IMR-90 (cell line): ENCODE data around the gene ZNF587B. TPM values are rescaled to one million over a fixed set of nuclear protein-coding genes. Genes with fewer than 3 reads are reported as not detected.

Experiments used
- ATAC-seq: fragments of 200-7000 bp; cut with Tn5 transposase; 2 replicates; pipeline ENCODE4 v1.9.1; 2020; ENCODE audit warnings: low read depth, mild to moderate bottlenecking, moderate library complexity
- BruUV-seq: library from RNA; stranded (reverse); fragments of 400-500 nt; replicated peaks from 2 replicates; lab custom pipeline; 2021; lab: Mats Ljungman, UMichigan
- CTCF ChIA-PET: fragments of 300-600 bp; formaldehyde crosslinking; extraction: SDS; loops from one replicate; lab custom pipeline; 2021; ENCODE audit warnings: antibody characterized with exemption; lab: Yijun Ruan, JAX
- POLR2A ChIA-PET: fragments of 300-600 bp; sonication (Branson Sonifier 250); formaldehyde crosslinking; loops from one replicate; lab custom pipeline; 2022; ENCODE audit warnings: antibody characterized with exemption; ENCODE audit not compliant: unreplicated experiment; lab: Charles Lee
- DNase-seq: peaks from one replicate; pipeline ENCODE4 v3.0.0; 2013
- H2AFZ ChIP-seq: replicated peaks from 2 replicates; pipeline ENCODE3; 2013; ENCODE audit warnings: low read length, mild to moderate bottlenecking; ENCODE audit not compliant: poor library complexity
- H2AK5ac ChIP-seq: 2 replicates; pipeline ENCODE4 v1.6.1; 2013; ENCODE audit warnings: low read depth, low read length, inconsistent platforms
- H2AK9ac ChIP-seq: replicated peaks from 2 replicates; pipeline ENCODE3; 2013; ENCODE audit warnings: mild to moderate bottlenecking, low read depth, low read length, moderate library complexity; ENCODE audit not compliant: poor library complexity
- H2BK120ac ChIP-seq: 2 replicates; pipeline ENCODE4 v1.6.1; 2013; ENCODE audit warnings: low read depth, low read length, inconsistent platforms
- H2BK15ac ChIP-seq: 3 replicates; pipeline ENCODE4 v1.6.1; 2013; ENCODE audit warnings: low read depth, low read length, inconsistent platforms
- H2BK20ac ChIP-seq: 2 replicates; pipeline ENCODE4 v1.6.1; 2013; ENCODE audit warnings: low read depth, mild to moderate bottlenecking, inconsistent platforms, low read length, moderate library complexity
- H2BK5ac ChIP-seq: 2 replicates; pipeline ENCODE4 v1.6.1; 2013; ENCODE audit warnings: mild to moderate bottlenecking, low read depth, low read length, inconsistent platforms; ENCODE audit not compliant: poor library complexity, severe bottlenecking
- H3K14ac ChIP-seq: replicated peaks from 2 replicates; pipeline ENCODE4 v1.6.1; 2013; ENCODE audit warnings: low read depth, low read length, inconsistent platforms
- H3K18ac ChIP-seq: 2 replicates; pipeline ENCODE4 v1.6.1; 2013; ENCODE audit warnings: low read depth, low read length, control low read depth
- H3K23ac ChIP-seq: 2 replicates; pipeline ENCODE4 v1.6.1; 2013; ENCODE audit warnings: low read depth, low read length, inconsistent platforms
- H3K27ac ChIP-seq: 2 replicates; pipeline ENCODE4 v1.5.1; 2013; ENCODE audit warnings: mild to moderate bottlenecking, control low read depth, low read length; ENCODE audit not compliant: insufficient read depth
- H3K27me3 ChIP-seq: 2 replicates; pipeline ENCODE4 v1.6.1; 2013; ENCODE audit warnings: low read length; ENCODE audit not compliant: control insufficient read depth, insufficient read depth
- H3K36me3 ChIP-seq: 2 replicates; pipeline ENCODE4 v1.6.1; 2013; ENCODE audit warnings: low read length, mixed read lengths; ENCODE audit not compliant: control insufficient read depth, insufficient read depth
- H3K4ac ChIP-seq: 2 replicates; pipeline ENCODE4 v1.6.1; 2013; ENCODE audit warnings: low read depth, low read length, inconsistent platforms
- H3K4me1 ChIP-seq: 2 replicates; pipeline ENCODE4 v1.6.1; 2013; ENCODE audit warnings: low read length, mixed read lengths; ENCODE audit not compliant: control insufficient read depth, insufficient read depth
- H3K4me2 ChIP-seq: 2 replicates; pipeline ENCODE4 v1.6.1; 2013; ENCODE audit warnings: low read depth, mild to moderate bottlenecking, control low read depth, low read length, moderate library complexity
- H3K4me3 ChIP-seq: 2 replicates; pipeline ENCODE4 v1.5.1; 2013; ENCODE audit warnings: low read depth, mild to moderate bottlenecking, control low read depth, low read length, moderate library complexity; ENCODE audit not compliant: insufficient read depth
- H3K56ac ChIP-seq: 2 replicates; pipeline ENCODE4 v1.6.1; 2013; ENCODE audit warnings: low read length, inconsistent platforms; ENCODE audit not compliant: insufficient read depth; ENCODE audit errors: extremely low read depth
- H3K79me1 ChIP-seq, 2 experiments: 2 replicates each; pipeline ENCODE4 v1.6.1; 2013; ENCODE audit warnings: low read length in 2 of 2, inconsistent platforms in 1 of 2, low read depth in 1 of 2
- H3K9ac ChIP-seq: 2 replicates; pipeline ENCODE4 v1.6.1; 2013; ENCODE audit warnings: low read depth, low read length, control low read depth
- H3K9me1 ChIP-seq: 2 replicates; pipeline ENCODE4 v1.6.1; 2013; ENCODE audit warnings: low read length, inconsistent platforms; ENCODE audit not compliant: insufficient read depth
- H3K9me3 ChIP-seq: 2 replicates; pipeline ENCODE4 v1.6.1; 2013; ENCODE audit warnings: low read length; ENCODE audit not compliant: control insufficient read depth, insufficient read depth
- H4K20me1 ChIP-seq: 2 replicates; pipeline ENCODE4 v1.6.1; 2013; ENCODE audit warnings: low read length, inconsistent platforms; ENCODE audit not compliant: insufficient read depth
- H4K5ac ChIP-seq: 2 replicates; pipeline ENCODE4 v1.6.1; 2013; ENCODE audit warnings: mild to moderate bottlenecking, low read depth, low read length, control low read depth
- H4K8ac ChIP-seq, 2 experiments: 2 replicates each; pipeline ENCODE4 v1.6.1; 2013; ENCODE audit warnings: low read depth in 2 of 2, low read length in 2 of 2, control low read depth in 1 of 2, inconsistent platforms in 1 of 2
- H4K91ac ChIP-seq: 2 replicates; pipeline ENCODE4 v1.6.1; 2013; ENCODE audit warnings: low read depth, low read length, inconsistent platforms; ENCODE audit not compliant: insufficient read depth
- BHLHE40 ChIP-seq: fragments of 150-350 bp; IDR thresholded peaks from 2 replicates; pipeline ENCODE4 v1.6.1; 2016; ENCODE audit warnings: mild to moderate bottlenecking, low read depth, low read length
- CEBPB ChIP-seq: IDR thresholded peaks from 2 replicates; pipeline ENCODE4 v1.6.1; 2012; ENCODE audit warnings: low read depth, low read length, improper control_type of control experiment
- CHD1 ChIP-seq: IDR thresholded peaks from 2 replicates; pipeline ENCODE4 v1.6.1; 2012; ENCODE audit warnings: low read depth, low read length, improper control_type of control experiment
- ELK1 ChIP-seq: fragments of 150-350 bp; IDR thresholded peaks from 2 replicates; pipeline ENCODE4 v1.6.1; 2016; ENCODE audit warnings: low read depth, mild to moderate bottlenecking, low read length, moderate library complexity, borderline replicate concordance
- FOS ChIP-seq: fragments of 150-350 bp; IDR thresholded peaks from 2 replicates; pipeline ENCODE4 v1.6.1; 2016; ENCODE audit warnings: low read depth, low read length
- MAFK ChIP-seq: IDR thresholded peaks from 2 replicates; pipeline ENCODE4 v1.6.1; 2012; ENCODE audit warnings: low read depth, low read length, improper control_type of control experiment
- MAZ ChIP-seq: IDR thresholded peaks from 2 replicates; pipeline ENCODE4 v1.6.1; 2012; ENCODE audit warnings: low read depth, mild to moderate bottlenecking, low read length, improper control_type of control experiment, moderate library complexity, borderline replicate concordance
- MXI1 ChIP-seq: IDR thresholded peaks from 2 replicates; pipeline ENCODE4 v1.6.1; 2012; ENCODE audit warnings: low read depth, mild to moderate bottlenecking, low read length, moderate library complexity, borderline replicate concordance
- NFE2L2 ChIP-seq: fragments of 150-350 bp; IDR thresholded peaks from 2 replicates; pipeline ENCODE4 v1.6.1; 2016; ENCODE audit warnings: low read depth, mild to moderate bottlenecking, low read length
- POLR2A ChIP-seq: IDR thresholded peaks from 2 replicates; pipeline ENCODE4 v1.6.1; 2012; ENCODE audit warnings: mild to moderate bottlenecking, low read depth, low read length
- RAD21 ChIP-seq: IDR thresholded peaks from 2 replicates; pipeline ENCODE4 v1.6.1; 2012; ENCODE audit warnings: low read length, improper control_type of control experiment
- RCOR1 ChIP-seq: IDR thresholded peaks from 2 replicates; pipeline ENCODE4 v1.6.1; 2012; ENCODE audit warnings: mild to moderate bottlenecking, low read length, improper control_type of control experiment; ENCODE audit not compliant: insufficient replicate concordance
- RFX5 ChIP-seq: IDR thresholded peaks from 2 replicates; pipeline ENCODE4 v1.8.0; 2012; ENCODE audit warnings: low read depth, mild to moderate bottlenecking, low read length, moderate library complexity
- SMC3 ChIP-seq: fragments of 150-350 bp; IDR thresholded peaks from 2 replicates; pipeline ENCODE4 v1.6.1; 2016; ENCODE audit warnings: low read depth, mild to moderate bottlenecking, antibody characterized with exemption, low read length, moderate library complexity
- USF2 ChIP-seq: fragments of 150-350 bp; IDR thresholded peaks from 2 replicates; pipeline ENCODE4 v1.6.1; 2017; ENCODE audit warnings: mild to moderate bottlenecking, antibody characterized with exemption, low read length, low read depth
- WGBS, 2 experiments: methylation state at CpG; one replicate each; pipeline versions ENCODE4 v1.1.5 to v1.1.7; 2013; ENCODE audit warnings: missing lambda C conversion rate in 2 of 2; ENCODE audit not compliant: insufficient read length in 1 of 2; ENCODE audit errors: extremely low coverage in 2 of 2; 5-methylcytosine and 5-hydroxymethylcytosine counted together
- dilution Hi-C: fragments of 300-500 bp; cut with HindIII; formaldehyde crosslinking; loops from one replicate; pipeline ENCODE4 v1.14.3; 2018; ENCODE audit warnings: low sequenced_read_pairs; ENCODE audit not compliant: unreplicated experiment
- in situ Hi-C: fragments of 300-500 bp; cut with MboI; formaldehyde crosslinking; loops from 3 replicates; pipeline ENCODE4 v1.14.3; 2019; ENCODE audit warnings: low sequenced_read_pairs, inconsistent platforms, mixed read lengths
- intact Hi-C: fragments of 100-400 bp; cut with micrococcal nuclease; formaldehyde crosslinking; loops from 2 replicates; pipeline ENCODE4 v1.10.0; 2022
- polyA plus RNA-seq, 3 experiments: library from polyadenylated mRNA; depleted of rRNA; stranded (reverse); fragments of >200 nt; gene quantifications; 2 replicates each; pipeline ENCODE4 v1.2.3, GENCODE V29; 2012; ENCODE audit warnings: low replicate concordance in 1 of 3
- total RNA-seq: library from RNA; depleted of rRNA; stranded (reverse); fragments of >200 nt; gene quantifications from 2 replicates; pipeline ENCODE4 v1.2.3, GENCODE V29; 2012
- TF ChIP-seq, protein P1 (sequence below): conservative IDR thresholded peaks from 2 replicates; pipeline ENCODE4 v1.5.1; 2012; ENCODE audit warnings: mild to moderate bottlenecking, low read depth, low read length, improper control_type of control experiment

Gene ZNF587B
- total and polyA plus RNA-seq, 2 of the 4 experiments (the other 2 are of a cell fraction), result 3.7 to 33.9 TPM

DNA sequence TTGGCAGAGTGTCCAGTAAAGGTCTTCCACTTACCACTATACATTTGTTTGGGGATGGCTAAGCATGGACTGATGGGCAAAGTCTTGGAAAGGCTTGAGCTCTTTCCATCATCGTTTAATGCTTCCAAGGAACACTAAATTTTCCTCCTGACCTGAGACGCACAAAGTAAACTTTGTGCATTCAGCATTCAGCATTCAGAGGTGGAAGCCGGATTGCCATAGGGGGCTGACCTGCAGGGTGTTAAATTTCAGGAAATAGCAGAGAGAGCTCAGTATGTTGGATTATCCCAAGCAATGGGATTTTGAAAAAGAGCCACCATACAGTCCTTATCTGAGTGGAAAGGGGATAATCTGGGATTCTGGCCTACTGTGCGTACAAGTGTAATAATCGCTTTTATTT lies 29.4 kb upstream of the ZNF587B start:
- no peak overlapping the region for H2AK9ac ChIP-seq
- no peaks in the 10 kb centered on the region for H3K27me3 ChIP-seq
- BruUV-seq, result no TSS peak
- ATAC-seq (no peak), DNase-seq (no peak)
- H4K5ac ChIP-seq, result no peak overlapping the region
- peaks cover 6% of the 10 kb centered on the region for H3K4me1 ChIP-seq
- H3K79me1 ChIP-seq, result peaks cover 19 to 41% of the 10 kb centered on the region in 2 experiments
- no peaks in the 10 kb centered on the region; the same call in 1 of the 2 replicates for H3K9me1 ChIP-seq
- H3K4me3 ChIP-seq, result no peak overlapping the region
- peaks cover 9% of the 10 kb centered on the region for H3K36me3 ChIP-seq
- H2BK20ac ChIP-seq, result no peak overlapping the region
- no peak overlapping the region for H3K18ac ChIP-seq
- no peak overlapping the region for H2BK15ac ChIP-seq
- H3K14ac ChIP-seq, result no peak overlapping the region
- H4K8ac ChIP-seq, result no peak overlapping the region
- no peak overlapping the region for H3K27ac ChIP-seq
- no peak overlapping the region for H3K4ac ChIP-seq
- no peak for TF ChIP-seq FOS
- TF ChIP-seq MXI1, result no peak
- no peak for TF ChIP-seq NFE2L2
- no peak for TF ChIP-seq RAD21
- TF ChIP-seq MAZ, result no peak
- no peak for TF ChIP-seq SMC3
- TF ChIP-seq POLR2A, result no peak
- TF ChIP-seq CEBPB, result no peak
- no peak for TF ChIP-seq RCOR1
- TF ChIP-seq, protein P1, sequence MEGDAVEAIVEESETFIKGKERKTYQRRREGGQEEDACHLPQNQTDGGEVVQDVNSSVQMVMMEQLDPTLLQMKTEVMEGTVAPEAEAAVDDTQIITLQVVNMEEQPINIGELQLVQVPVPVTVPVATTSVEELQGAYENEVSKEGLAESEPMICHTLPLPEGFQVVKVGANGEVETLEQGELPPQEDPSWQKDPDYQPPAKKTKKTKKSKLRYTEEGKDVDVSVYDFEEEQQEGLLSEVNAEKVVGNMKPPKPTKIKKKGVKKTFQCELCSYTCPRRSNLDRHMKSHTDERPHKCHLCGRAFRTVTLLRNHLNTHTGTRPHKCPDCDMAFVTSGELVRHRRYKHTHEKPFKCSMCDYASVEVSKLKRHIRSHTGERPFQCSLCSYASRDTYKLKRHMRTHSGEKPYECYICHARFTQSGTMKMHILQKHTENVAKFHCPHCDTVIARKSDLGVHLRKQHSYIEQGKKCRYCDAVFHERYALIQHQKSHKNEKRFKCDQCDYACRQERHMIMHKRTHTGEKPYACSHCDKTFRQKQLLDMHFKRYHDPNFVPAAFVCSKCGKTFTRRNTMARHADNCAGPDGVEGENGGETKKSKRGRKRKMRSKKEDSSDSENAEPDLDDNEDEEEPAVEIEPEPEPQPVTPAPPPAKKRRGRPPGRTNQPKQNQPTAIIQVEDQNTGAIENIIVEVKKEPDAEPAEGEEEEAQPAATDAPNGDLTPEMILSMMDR, result no peak
- TF ChIP-seq USF2, result no peak
- TF ChIP-seq BHLHE40, result no peak
- no peak for TF ChIP-seq MAFK
- TF ChIP-seq ELK1, result no peak
- TF ChIP-seq CHD1, result no peak
- TF ChIP-seq RFX5, result no peak
- H2BK120ac ChIP-seq, result no peak overlapping the region
- intact Hi-C loops (no loop called here), dilution Hi-C loops (no loop called here), in situ Hi-C loops (no loop called here)
- H3K4me2 ChIP-seq, result no peak overlapping the region
- no peak overlapping the region for H3K23ac ChIP-seq
- no peak overlapping the region for H3K56ac ChIP-seq
- no peak overlapping the region for H3K9ac ChIP-seq
- no peaks in the 10 kb centered on the region for H3K9me3 ChIP-seq
- 100% methylated on average over 2 of the region's 5 CpGs; no CpG with 5 or more reads in 1 of the 2 experiments for WGBS, 2 experiments
- POLR2A ChIA-PET, result no interaction called here
- no peaks in the 10 kb centered on the region for H4K20me1 ChIP-seq
- no peak overlapping the region for H2AFZ ChIP-seq
- CTCF ChIA-PET, result interaction anchor here (0.6 kb wide), 1 partner anchor 395 kb away, joined by 4 read pairs; no protein-coding TSS in a partner anchor
- H4K91ac ChIP-seq, result no peak overlapping the region
- H2BK5ac ChIP-seq, result no peak overlapping the region
- H2AK5ac ChIP-seq, result no peak overlapping the region
